Stimulated activated CD8-positive, alpha-beta memory T cell treated with anti-CD3 and anti-CD28 coated beads, Interleukin-12 subunit alpha, Interleukin-12 subunit beta, amount 100 ng/mL, for 24 hours (primary cell): ENCODE data around the gene FBXO4.
"Not testable (repeated sequence)": the region's sequence is repeated elsewhere in the genome, so short reads cannot be mapped to it uniquely, and the experiment has no call there.

ENCODE experiments used
- DNase-seq: peaks from one replicate; pipeline ENCODE4 v3.0.0-alpha.2; 2020; ENCODE audit errors: extremely low read depth

Gene FBXO4

GRCh38 chr5:41980870-41981269, 55.8 kb downstream of the FBXO4 start:
- no peak for DNase-seq

GRCh38 chr5:41982858-41983257, 57.8 kb downstream of the FBXO4 start:
- not testable (repeated sequence) for DNase-seq

GRCh38 chr5:41983284-41983683, 58.2 kb downstream of the FBXO4 start:
- DNase-seq, result no peak

- no peak for DNase-seq
Observed at GRCh38 chr5:41985945-41986695, 61.0 kb downstream of the FBXO4 start.
